Raji (cell line): ENCODE results near the gene UNC13D.

Experiments used
- POLR2A ChIP-seq: IDR thresholded peaks from 2 replicates; pipeline ENCODE4 v1.6.1; 2011; ENCODE audit warnings: low read depth, low read length, control low read depth; ENCODE audit not compliant: insufficient read depth

Gene UNC13D

DNA sequence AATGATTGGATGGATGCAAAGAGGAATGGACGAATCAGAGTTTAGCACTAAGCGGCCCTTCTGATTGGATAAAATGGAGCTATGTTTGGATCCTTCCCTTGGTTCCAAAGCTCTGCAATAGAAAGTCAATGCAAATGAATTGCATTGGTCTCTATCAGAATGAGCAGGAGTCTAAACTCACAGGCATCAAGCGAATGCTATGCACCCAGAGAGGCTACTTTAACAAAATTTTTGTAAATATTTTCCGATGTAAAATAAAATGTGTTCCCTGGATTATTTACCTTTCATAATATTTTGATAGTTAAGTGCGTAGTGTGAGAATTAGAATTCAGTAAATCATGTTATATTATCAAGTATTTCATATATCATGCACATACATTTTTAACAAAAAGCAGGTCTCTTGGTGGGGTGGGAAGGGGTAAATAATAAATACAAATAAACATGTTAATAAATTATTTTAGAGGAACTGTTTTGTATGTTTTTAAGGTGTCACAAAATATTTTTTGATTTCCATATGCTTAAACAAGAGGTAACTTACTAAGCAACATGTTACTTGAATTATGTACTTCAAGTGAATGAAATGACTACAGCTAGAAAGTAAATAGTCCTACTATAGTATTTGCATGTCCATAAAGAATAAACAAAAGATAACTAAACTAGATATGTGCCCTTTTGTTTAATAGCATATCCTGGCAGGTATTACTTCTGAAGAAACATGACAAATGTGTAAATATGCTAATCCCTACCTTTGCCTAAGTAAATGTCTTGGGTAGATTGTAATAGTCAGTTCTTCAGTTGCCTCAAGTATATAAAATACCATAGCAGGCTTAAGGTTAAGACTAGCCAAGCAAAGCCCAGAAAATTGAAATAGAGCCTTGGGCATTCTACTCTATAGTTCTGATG lies 64.0 kb downstream of the UNC13D start:
- TF ChIP-seq POLR2A, result no peak

DNA sequence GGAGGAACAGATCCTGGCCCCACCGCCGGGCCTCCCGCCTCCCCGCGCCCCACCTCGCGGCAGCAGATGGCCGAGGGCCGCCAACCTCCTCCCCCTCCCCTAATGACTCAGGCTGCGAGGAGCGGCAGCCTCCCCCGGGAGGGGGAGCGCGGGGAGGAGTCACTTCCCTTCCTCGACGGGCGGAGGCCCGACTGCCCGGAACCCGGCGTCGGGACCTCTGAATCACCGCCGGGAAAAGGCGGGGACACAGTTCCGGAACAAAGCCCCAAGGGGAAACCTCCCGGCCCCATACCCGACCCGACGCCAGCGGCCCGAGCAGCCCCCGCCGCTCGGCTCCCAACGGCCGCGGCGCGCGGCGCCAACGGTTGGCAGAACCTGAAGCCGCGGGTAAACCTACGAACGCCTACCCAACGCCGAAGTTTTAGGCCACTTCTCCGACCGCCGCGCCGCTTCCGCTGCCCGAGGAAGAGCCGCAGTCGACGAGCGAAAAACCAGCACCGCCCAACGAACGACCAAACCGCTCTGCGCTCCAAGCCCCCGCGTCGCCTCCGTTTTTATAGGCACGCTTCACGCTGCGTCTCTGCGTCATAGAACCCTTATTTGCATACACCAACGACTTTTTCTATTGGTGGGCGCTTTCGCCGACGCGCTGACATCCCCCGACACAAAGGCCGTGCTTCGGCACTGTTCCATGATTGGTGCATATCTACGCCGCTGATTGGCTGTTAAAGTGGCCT lies 64.8 kb downstream of the UNC13D start:
- TF ChIP-seq POLR2A, result peak; percentile 100

- TF ChIP-seq POLR2A, result no peak
Observed at GRCh38 chr17:75778861-75779249, 65.3 kb downstream of the UNC13D start.

- TF ChIP-seq POLR2A, result no peak
Observed at GRCh38 chr17:75777296-75777922, 66.8 kb downstream of the UNC13D start.
